GM12864 (cell line): ENCODE results near the gene SRSF8.

ENCODE experiments used
- DNase-seq: peaks from one replicate; pipeline ENCODE4 v3.0.0-alpha.2; 2011; ENCODE audit warnings: low read depth
- H3K4me3 ChIP-seq: 2 replicates; pipeline ENCODE4 v1.5.1; 2011; ENCODE audit warnings: mild to moderate bottlenecking, low read depth, low read length, control low read depth
- TF ChIP-seq, protein P1 (sequence below): IDR thresholded peaks from 2 replicates; pipeline ENCODE4 v1.5.1; 2011; ENCODE audit warnings: low read depth, mild to moderate bottlenecking, moderate library complexity, low read length, control low read depth, inconsistent platforms; ENCODE audit errors: missing control alignments

SRSF8 gene

DNA sequence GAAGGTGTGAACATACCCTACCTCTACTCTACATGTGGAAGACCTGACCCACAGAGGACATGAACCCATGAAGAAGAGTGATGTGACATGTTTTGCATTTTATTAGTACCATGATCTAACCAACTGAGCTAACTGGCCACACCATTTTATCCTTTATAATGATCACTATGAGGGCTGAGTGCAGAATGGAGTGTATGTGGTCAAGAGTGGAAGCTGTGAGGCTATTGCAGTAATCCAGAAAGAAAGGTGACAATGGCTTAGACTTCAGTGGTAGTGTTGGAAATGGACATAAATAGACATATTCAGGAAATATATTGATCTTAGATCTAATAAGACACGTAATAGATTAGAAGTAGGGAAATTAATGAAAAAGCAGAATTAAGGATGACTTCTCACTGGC lies 3.8 kb downstream of the SRSF8 start:
- DNase-seq = no peak
- H3K4me3 ChIP-seq = no peak overlapping the region
- TF ChIP-seq, protein P1, sequence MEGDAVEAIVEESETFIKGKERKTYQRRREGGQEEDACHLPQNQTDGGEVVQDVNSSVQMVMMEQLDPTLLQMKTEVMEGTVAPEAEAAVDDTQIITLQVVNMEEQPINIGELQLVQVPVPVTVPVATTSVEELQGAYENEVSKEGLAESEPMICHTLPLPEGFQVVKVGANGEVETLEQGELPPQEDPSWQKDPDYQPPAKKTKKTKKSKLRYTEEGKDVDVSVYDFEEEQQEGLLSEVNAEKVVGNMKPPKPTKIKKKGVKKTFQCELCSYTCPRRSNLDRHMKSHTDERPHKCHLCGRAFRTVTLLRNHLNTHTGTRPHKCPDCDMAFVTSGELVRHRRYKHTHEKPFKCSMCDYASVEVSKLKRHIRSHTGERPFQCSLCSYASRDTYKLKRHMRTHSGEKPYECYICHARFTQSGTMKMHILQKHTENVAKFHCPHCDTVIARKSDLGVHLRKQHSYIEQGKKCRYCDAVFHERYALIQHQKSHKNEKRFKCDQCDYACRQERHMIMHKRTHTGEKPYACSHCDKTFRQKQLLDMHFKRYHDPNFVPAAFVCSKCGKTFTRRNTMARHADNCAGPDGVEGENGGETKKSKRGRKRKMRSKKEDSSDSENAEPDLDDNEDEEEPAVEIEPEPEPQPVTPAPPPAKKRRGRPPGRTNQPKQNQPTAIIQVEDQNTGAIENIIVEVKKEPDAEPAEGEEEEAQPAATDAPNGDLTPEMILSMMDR = no peak

DNA sequence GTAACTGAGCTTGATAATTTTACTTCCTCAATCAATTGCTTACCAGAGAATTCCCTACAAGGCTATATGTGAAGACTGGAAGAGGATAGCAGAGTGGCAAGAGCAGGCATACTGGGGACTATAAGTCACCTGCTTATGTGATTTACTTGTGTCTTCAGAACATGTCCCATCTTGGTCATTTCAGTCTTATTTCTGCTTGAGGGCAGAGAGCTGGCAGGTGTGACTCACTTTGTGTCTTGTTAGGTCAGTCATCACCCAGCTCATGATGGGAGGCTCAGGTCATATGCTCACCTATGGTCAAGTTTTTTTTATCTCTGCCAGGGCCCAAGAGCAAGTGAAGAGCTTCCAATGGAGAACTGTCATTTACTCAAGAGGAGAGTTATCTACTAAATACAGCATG lies 6.2 kb downstream of the SRSF8 start:
- H3K4me3 ChIP-seq = no peak overlapping the region
- DNase-seq = no peak
- TF ChIP-seq, protein P1 = no peak

DNA sequence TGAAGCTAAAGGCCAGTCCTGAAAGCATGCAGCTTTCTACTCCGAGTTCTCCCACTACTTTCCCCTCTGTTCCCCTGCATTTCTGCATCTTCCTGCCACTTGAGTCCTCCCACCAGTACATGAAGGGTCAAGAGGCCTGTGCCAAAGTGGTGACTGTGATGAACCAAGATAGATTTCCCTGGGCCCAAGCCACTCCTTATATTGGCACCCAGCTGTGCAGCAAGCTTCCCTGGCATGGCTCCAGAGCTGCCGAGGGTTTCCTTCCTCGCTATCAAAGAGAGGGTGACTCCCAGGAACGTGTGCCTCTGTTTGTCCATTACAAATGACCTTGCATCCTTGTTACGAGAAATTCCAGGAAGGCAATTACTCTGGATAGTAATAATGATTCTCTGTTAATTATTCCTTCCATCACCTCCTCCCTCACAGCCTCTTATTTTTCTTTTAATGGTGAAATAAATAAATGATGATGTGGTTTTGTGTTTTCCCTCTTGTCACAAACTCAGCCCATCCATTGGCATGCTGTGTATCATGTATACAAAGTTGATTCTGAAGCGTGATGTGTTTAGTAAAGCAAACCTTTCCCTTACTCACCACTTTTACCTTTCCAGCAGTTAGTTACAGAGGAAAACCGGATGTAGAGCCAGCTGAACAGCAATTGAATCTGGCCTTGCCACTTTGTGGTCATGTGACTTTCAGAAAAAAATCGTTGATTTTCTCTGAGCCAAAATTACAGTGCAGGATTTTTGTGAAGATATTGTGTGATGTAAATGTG lies 8.3 kb downstream of the SRSF8 start:
- no peak overlapping the region for H3K4me3 ChIP-seq
- TF ChIP-seq, protein P1 = no peak
- DNase-seq = no peak

DNA sequence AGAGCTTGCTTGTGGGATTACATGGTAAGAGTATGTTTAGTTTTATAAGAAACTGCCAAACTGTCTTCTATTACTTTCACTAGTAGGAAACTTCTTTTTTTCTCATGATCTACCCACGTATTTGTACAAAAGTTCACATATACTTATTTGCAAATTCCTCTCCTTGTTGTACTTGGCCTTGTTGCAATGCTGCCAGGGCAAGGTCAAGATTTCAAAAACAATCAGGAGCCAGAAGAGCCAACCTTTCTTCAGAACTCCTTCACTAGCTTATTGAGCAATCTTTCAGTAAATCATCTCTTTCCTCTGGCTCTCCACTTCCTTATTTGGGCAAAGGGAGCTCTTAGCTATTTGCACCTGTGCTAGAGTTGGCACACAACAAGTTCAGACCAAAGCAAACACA lies 9.7 kb downstream of the SRSF8 start:
- H3K4me3 ChIP-seq = no peak overlapping the region
- no peak for DNase-seq
- TF ChIP-seq, protein P1 = no peak

DNA sequence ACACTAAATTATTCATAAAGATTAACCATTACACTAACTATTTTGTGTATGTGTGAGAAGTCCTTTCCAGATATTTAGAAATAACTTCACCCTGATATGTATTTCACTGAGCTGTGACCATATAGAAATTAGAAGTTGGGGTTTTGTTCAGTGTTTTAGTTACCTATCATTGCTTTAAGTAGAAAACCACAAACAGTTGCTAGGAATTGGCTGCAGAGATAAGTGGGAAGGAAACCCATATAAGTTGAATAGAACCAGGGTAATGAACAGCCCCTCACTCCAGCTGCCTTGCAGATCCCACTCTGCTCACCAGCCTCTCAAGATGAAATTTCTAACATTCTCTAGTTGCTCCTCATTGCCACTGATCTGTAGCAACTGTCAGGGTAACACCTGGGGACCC lies 10.3 kb downstream of the SRSF8 start:
- no peak overlapping the region for H3K4me3 ChIP-seq
- TF ChIP-seq, protein P1 = no peak
- DNase-seq = no peak

DNA sequence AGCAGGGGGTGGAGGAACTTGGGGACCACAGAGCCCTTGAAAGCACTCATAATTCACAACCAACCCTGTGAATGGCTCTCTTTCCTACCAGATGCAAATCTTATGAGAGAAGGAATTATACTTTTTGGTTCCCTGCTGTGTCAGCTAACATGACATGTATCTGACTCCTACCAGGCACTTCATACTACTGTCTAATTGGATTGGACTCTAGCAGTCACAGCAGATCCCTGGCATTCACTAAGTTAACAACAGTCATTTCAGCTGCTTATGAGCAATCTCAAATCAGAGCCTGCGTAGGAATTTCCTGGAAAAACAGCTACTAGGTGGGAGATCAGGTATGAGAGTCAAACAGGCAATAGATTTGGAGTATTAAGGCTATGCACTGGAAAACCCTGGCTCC lies 11.8 kb downstream of the SRSF8 start:
- no peak overlapping the region for H3K4me3 ChIP-seq
- TF ChIP-seq, protein P1 = no peak
- DNase-seq = no peak

DNA sequence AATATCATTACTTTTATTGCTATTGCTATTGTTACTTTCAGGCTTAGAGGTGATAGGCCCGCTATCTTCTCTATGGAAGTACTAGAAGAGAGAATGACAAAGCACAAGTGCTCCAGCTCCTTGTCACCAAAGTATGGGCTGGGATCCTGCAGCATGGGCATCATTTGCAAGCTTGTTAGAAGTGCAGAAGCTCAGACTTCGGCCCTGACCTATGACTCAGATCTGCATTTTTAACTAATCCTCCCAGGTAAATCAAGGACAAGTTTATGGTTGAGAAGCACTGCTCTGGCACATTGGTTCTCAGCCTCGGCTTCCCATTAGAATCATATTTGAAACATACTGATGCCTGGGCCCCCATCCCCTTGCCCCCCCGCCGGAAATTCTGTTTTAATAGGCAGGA lies 14.3 kb downstream of the SRSF8 start:
- TF ChIP-seq, protein P1 = no peak
- no peak overlapping the region for H3K4me3 ChIP-seq
- no peak for DNase-seq
